Measurements from ENCODE around the gene HS1BP3.

- no peak for TF ChIP-seq TCF7L2 (IDR thresholded peaks at IDR 0.05; ENCODE audit: low read depth, low read length)
- TF ChIP-seq NEUROD1 (IDR thresholded peaks at IDR 0.05; ENCODE audit: borderline replicate concordance, low read depth, low read length, partially characterized antibody): no peak
- TF ChIP-seq MAX (CRISPR knock-in tag; IDR thresholded peaks at IDR 0.05): no peak
- no peak for TF ChIP-seq TFE3 (CRISPR knock-in tag; IDR thresholded peaks at IDR 0.05)
- TF ChIP-seq USF1 (CRISPR knock-in tag; IDR thresholded peaks at IDR 0.05): no peak
- TF ChIP-seq JUND (IDR thresholded peaks at IDR 0.05; ENCODE audit: borderline replicate concordance, low read depth, low read length): no peak
- TF ChIP-seq JUND (tag; IDR thresholded peaks at IDR 0.05; ENCODE audit: borderline replicate concordance, low read depth, low read length): no peak
- no peak for TF ChIP-seq KDM1A (IDR thresholded peaks at IDR 0.05)
- TF ChIP-seq NELFE (IDR thresholded peaks at IDR 0.05; ENCODE audit: insufficient read depth, insufficient read length): no peak
- no peak for TF ChIP-seq TCF7 (IDR thresholded peaks at IDR 0.05; ENCODE audit: borderline replicate concordance)
Measured at GRCh38 chr2:20677301-20678085, 26.6 kb upstream of the HS1BP3 start.
